RPMI8226 (cell line): Measurements from ENCODE around the gene PKP2.

Experiments used
- DNase-seq: peaks from one replicate; pipeline ENCODE4 v3.0.0-alpha.2; 2015

Gene PKP2

GRCh38 chr12:32860192-32860591, 36.4 kb downstream of the PKP2 start:
- DNase-seq = no peak

- DNase-seq = peak; percentile 47
These were observed 37.2 kb downstream of the PKP2 start for GRCh38 chr12:32859389-32859788.

DNA sequence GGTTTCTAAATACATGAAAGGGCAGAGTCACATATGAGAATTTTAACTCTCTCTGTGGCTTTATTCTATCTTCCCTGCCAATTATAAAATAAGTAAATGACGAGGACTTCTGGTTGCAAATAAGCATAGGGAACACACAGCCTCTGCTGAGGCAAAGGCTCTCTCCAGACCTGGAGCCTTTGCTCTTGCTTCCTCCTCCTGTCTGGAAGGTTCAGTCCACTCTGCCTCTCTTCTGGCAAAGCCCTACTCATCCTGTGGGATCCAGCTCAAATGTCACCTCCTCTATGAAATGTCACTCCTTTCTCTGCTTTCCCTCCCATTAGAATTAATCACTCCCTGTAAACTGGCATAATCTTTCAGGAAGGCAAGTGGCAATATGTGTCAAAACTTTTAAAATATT, 41.9 kb downstream of the PKP2 start:
- no peak for DNase-seq

DNA sequence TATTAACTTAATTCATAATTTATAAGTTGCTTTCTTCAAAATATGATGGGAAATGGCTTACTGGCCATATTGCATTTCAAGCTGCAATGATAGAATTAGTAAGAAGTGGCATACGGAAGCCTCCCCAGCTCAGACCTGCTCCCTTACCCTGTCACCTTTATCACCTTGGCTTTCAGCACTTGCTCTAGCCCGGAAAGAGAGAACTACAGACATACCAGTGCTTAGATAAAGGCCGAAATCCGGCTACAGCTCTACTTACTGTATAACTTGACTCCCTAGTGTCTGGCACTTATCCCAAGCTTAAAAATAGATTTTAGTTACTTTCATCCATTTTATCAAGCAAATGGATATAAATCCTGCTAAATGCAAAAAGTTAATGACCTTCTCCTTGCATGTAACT, 42.5 kb downstream of the PKP2 start:
- DNase-seq = no peak

DNA sequence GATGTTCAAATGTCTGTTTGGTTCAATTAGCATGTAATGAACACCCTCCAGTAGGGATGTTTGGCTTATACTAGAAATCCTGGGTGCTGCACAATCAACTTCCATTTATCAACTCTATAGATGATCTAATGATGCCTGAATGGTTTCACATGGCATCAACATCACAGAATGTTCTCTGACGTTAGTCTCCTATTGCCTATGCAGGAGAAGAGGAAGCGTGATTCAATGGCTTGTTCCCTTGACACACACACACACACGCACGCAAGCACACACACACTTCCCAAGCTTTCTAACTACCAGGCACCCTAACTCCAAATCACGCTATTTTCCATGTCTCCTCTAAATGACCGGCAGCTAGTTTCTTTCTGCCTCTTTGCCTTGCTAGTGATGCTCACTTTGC, 49.3 kb downstream of the PKP2 start:
- DNase-seq = no peak

DNA sequence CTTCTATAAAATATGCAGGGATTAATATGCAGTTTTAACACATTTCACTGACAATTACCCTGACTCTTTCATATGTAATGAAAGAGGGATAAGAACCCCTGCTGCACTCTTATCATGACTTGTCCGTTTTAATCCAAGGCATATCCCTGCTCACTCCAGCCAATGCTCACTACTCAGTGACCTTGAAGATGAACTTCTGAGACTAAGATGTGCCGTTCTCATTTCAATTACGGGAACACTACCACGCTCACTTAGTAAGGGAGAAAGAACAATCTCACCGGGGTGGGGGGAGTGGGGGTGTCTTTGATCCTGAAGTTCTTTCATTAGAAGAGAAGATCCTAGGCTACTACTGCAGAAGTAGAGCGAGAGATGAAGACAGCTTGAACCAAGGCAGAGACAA, 50.5 kb downstream of the PKP2 start:
- no peak for DNase-seq

DNA sequence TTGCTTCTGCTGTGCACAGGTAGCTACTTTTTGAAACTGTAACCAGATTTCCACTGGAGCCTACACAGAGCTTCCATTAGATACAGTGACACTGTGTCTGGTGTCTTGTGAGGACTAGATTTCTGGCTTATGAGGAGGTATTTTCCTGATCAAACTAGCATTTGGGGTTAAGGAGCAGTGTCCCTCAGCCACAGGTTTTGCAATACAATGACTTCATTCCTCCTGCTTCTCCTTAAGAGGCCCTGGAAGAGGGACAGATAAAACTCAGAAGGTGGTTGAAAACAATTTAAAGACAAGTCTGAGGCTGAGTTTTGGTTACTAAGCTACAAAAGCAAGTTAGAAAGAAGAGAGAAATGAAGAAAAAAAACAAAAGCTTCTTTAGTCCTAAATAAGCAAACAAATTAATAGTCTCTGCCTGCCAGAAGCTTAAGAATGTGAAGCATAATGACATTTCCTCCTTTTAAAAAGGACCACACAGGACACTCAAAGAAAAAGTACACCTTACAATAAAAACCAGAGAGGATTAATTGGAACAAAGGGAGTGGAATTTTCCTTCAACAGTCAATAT, 53.0 kb downstream of the PKP2 start:
- no peak for DNase-seq

DNA sequence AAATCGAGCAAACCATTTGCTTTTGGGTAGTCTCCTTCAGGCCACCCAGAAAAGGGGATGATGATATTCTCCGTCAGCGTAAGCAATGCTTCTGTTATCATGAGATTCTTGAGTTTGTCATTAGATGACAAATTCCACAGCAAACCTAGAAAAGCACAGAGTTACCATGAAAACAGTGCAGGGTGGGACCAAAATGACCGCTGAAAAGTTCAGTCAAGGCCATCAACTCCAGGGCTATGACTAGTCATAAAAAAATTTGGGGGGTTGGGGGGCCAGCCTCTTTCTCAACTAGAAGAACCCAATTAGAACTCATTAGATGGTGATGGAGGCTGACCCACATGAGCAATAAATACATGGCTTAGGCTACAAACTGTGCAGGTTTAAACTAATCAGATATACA, 55.5 kb downstream of the PKP2 start:
- no peak for DNase-seq

DNA sequence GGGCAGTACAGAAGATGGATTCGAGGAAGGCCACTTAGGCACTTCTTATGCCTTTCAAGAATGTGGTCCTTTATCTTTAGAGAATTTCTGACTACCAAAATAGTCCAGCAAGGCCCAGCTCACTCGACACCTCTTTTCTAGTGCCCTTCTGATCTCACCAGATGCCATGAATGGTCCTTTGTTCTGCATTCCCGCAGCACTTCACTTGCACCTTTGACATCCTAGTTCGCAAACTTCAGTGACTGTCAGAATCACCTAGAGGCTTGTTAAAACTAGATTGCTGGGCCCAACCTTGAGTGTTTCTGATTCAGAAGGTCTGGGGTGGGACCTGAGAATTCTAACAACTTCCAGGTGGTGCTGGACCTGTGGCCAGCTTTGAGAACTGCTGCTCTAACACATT, 56.7 kb downstream of the PKP2 start:
- DNase-seq = no peak

DNA sequence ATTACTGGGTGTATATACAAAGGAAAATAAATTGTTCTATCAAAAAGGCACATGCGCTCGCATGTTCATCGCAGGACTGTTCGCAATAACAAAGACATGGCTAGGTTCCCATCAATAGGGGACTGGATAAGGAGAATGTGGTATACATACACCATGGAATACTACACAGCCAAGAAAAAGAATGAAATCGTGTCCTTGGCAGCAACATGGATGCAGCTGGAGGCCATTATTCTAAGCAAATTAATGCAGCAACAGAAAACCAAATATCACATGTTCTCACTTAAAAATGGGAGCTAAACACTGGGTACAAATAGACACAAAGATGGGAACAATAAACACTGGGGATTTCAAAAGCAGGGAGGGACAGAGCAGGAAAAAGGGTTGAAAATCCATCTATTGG, 58.6 kb downstream of the PKP2 start:
- DNase-seq = no peak

GRCh38 chr12:32836710-32837109, 59.9 kb downstream of the PKP2 start:
- no peak for DNase-seq

DNA sequence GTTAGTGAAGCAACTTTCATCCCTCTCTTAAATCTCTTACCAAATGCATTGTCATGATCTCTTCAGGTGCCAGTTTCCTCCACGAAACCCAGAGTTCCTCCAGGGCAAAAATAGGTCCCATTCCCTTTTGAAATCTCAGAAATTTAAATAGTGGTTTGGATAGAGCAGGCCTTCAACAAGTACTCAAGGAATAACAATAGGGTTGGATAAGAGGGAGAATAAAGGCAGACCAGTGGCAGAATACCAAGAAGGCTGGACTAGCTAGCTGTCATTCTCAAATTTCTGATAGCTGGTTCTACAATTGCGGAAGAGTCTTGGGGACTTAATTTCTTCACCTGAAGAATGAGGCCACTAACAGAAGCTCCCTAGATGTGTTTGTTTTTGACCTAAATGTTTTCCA, 62.5 kb downstream of the PKP2 start:
- no peak for DNase-seq

GRCh38 chr12:32828552-32828951, 68.0 kb downstream of the PKP2 start:
- DNase-seq = no peak

- DNase-seq = no peak
These were observed 68.5 kb downstream of the PKP2 start for GRCh38 chr12:32828120-32828519.

- DNase-seq = no peak
These were observed 69.7 kb downstream of the PKP2 start for GRCh38 chr12:32826807-32827412.

DNA sequence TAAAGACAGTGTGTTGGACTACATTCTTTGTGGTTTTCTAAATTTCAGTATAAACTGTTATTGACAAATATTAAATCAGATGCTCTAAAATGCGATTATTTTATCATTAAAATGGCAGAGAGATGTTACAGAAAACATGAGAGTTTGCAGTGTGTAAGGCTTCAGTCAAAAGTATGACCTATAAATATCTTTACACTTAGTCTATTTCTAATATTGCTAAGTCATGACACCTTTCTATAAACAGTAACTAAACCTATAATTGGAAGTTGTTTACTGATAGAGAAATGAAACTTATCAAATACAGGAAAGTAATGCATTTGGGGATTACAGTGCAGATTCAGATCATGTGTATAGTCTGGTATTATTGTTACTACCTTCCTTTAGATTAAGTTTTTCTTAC, 72.0 kb downstream of the PKP2 start:
- no peak for DNase-seq

- no peak for DNase-seq
These were observed 74.2 kb downstream of the PKP2 start for GRCh38 chr12:32822344-32822743.

DNA sequence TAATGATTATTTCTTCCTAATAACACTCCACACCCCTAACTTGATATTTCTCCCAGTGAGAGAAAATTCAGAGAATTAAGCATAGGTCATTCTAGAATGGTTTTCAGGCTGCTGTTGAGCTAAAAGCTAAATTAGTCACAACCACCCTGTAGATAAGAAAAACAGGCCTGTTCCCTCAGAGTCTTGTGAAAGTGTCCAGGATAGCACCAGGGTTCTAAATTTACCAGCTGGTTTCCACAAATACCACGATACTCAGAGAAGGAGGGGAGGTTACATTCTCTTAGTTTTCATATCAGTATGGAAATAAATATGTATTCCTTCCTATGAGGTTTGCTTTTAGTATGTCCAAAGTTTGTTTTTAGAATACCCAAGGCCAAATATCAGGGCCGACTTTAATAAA, 74.9 kb downstream of the PKP2 start:
- DNase-seq = no peak

DNA sequence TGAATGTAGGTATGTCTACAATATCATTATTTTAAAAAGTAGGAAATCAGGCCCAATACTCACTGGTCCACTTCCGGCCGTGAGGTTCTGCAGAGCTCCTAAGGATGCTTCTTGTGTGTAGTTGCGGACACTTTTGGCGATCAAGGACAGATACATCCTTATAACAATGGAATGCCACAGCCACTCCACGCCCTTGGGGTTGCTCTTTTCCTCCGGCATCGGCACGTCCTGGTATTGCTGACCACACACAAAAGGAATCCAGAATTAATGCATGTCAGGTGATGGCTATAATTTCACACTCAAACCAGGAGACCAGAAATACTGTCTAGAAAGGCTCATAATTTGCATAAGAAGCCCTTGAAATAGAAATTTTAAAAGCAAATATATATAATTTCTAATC, 75.3 kb downstream of the PKP2 start:
- no peak for DNase-seq

DNA sequence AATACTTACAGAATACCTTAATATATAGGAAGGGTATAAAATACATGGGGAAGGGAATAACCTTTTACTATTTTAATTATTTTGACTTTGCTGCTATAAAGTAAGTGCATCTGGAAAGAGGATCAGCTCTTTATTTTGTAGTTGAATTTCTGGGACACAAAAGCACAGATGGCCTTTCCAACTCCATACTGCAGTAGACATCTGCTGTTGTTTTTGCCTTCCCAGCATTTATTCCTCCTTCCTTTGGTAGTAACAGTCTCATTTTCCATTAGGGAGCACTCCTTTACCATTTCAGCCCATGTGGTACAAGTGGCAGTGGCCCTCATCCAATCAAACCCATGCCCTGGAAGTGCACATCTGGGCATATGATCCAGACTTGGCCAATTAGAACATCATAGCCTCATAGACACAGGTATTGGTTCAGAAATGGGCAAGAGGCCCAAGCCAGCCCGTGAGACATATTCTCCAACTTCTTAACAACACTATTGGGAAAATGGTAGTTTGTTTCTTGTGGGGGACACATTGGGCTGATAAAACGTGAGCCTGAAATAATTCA, 76.1 kb downstream of the PKP2 start:
- no peak for DNase-seq

- DNase-seq = no peak
These were observed 77.2 kb downstream of the PKP2 start for GRCh38 chr12:32819424-32819823.

DNA sequence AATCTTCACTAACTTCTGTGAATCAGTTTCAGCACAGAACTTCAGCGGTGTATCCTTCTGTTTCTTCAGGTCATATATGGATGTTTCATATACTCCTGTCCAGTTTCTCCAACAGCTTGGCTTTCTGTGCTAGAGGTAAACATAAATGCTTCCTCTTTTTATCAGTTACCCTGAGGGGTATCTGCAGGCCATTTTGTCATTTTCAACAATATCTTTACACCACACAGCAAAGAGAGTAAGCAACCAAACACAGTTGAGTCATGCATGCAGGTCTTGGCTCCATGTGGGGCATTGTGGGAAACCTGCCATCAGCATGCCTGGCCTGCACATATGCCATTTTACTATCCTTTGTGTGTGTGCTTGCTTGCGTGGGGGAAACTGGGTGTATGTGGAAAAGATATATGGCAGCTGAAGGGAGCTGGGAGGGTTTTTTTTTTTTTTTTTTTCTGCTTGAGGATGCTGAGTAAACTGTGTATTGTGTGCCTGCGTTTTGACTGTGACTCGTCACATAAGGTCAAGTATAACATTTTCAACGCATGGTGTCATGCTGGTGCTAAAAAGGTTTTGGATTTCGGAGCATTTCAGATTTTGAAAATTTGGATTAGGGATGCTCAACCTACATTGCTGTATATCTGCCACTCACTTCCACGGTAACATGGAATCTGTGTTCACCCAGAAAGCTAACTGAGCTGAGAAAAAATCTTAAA, 84.7 kb downstream of the PKP2 start:
- no peak for DNase-seq

GRCh38 chr12:32809846-32810245, 86.7 kb downstream of the PKP2 start:
- DNase-seq = no peak

GRCh38 chr12:32809196-32809595, 87.4 kb downstream of the PKP2 start:
- no peak for DNase-seq

GRCh38 chr12:32804301-32804700, 92.3 kb downstream of the PKP2 start:
- DNase-seq = no peak
